Calu3 (cell line): Measurements from ENCODE around the gene CELSR1. TPM values are rescaled to one million over a fixed set of nuclear protein-coding genes. Genes with fewer than 3 reads are reported as not detected.

Experiments used
- BruUV-seq: library from RNA; stranded (reverse); fragments of 400-500 nt; replicated peaks from 2 replicates; lab custom pipeline; 2021; lab: Mats Ljungman, UMichigan
- CTCF ChIA-PET: fragments of 300-600 bp; sonication (Branson Sonifier 250); formaldehyde crosslinking; loops from one replicate; lab custom pipeline; 2022; ENCODE audit warnings: antibody characterized with exemption; lab: Charles Lee
- DNase-seq: peaks from one replicate; pipeline ENCODE4 v3.0.0; 2022
- H3K27ac Mint-ChIP-seq: one replicate; pipeline ENCODE4 v1.8.0; 2022; ENCODE audit warnings: mixed read lengths; ENCODE audit not compliant: unreplicated experiment
- H3K27me3 Mint-ChIP-seq: one replicate; pipeline ENCODE4 v1.8.0; 2022; ENCODE audit warnings: mixed read lengths; ENCODE audit not compliant: unreplicated experiment
- H3K36me3 Mint-ChIP-seq: one replicate; pipeline ENCODE4 v1.8.0; 2022; ENCODE audit warnings: mild to moderate bottlenecking, moderate library complexity, mixed read lengths; ENCODE audit not compliant: insufficient read depth, unreplicated experiment
- H3K4me1 Mint-ChIP-seq: one replicate; pipeline ENCODE4 v1.8.0; 2022; ENCODE audit warnings: mild to moderate bottlenecking, low read depth, mixed read lengths; ENCODE audit not compliant: unreplicated experiment
- H3K4me3 Mint-ChIP-seq: one replicate; pipeline ENCODE4 v1.8.0; 2022; ENCODE audit warnings: mild to moderate bottlenecking, low read depth, moderate library complexity, mixed read lengths; ENCODE audit not compliant: unreplicated experiment
- H3K9me3 Mint-ChIP-seq: one replicate; pipeline ENCODE4 v1.8.0; 2022; ENCODE audit warnings: low read depth, mixed read lengths; ENCODE audit not compliant: unreplicated experiment
- intact Hi-C: fragments of 100-400 bp; cut with micrococcal nuclease; formaldehyde crosslinking; loops from one replicate; pipeline ENCODE4 v1.10.0; 2022; ENCODE audit not compliant: unreplicated experiment
- total RNA-seq: library from RNA; stranded (reverse); gene quantifications from 2 replicates; pipeline ENCODE4 v1.2.3, GENCODE V29; 2022
- TF ChIP-seq, protein P1 (sequence below): fragments of 200-600 bp; IDR thresholded peaks from one replicate; pipeline ENCODE4 v1.8.0; 2022; ENCODE audit warnings: antibody characterized with exemption; ENCODE audit not compliant: unreplicated experiment

The CELSR1 gene
- total RNA-seq, 1 experiment from 2014 or later: 45.5 TPM

GRCh38 chr22:46542011-46542985, 4.9 kb upstream of the CELSR1 start:
- peaks cover 32% of the 10 kb centered on the region for H3K4me1 Mint-ChIP-seq
- intact Hi-C loops: loop anchor here (5.0 kb wide), 2 partner anchors 175 to 420 kb away; no protein-coding TSS in a partner anchor
- H3K27me3 Mint-ChIP-seq: no peaks in the 10 kb centered on the region
- CTCF ChIA-PET: interaction anchor here (0.6 to 2.1 kb wide), 3 partner anchors 21 to 187 kb away, joined by 3 to 27 read pairs (median 4); no protein-coding TSS in a partner anchor
- TF ChIP-seq, protein P1, sequence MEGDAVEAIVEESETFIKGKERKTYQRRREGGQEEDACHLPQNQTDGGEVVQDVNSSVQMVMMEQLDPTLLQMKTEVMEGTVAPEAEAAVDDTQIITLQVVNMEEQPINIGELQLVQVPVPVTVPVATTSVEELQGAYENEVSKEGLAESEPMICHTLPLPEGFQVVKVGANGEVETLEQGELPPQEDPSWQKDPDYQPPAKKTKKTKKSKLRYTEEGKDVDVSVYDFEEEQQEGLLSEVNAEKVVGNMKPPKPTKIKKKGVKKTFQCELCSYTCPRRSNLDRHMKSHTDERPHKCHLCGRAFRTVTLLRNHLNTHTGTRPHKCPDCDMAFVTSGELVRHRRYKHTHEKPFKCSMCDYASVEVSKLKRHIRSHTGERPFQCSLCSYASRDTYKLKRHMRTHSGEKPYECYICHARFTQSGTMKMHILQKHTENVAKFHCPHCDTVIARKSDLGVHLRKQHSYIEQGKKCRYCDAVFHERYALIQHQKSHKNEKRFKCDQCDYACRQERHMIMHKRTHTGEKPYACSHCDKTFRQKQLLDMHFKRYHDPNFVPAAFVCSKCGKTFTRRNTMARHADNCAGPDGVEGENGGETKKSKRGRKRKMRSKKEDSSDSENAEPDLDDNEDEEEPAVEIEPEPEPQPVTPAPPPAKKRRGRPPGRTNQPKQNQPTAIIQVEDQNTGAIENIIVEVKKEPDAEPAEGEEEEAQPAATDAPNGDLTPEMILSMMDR: peak; percentile 97
- DNase-seq: peak; percentile 91
- no peak overlapping the region for H3K27ac Mint-ChIP-seq
- H3K36me3 Mint-ChIP-seq: peaks cover 25% of the 10 kb centered on the region
- no peak overlapping the region for H3K4me3 Mint-ChIP-seq
- H3K9me3 Mint-ChIP-seq: no peaks in the 10 kb centered on the region
- no TSS peak for BruUV-seq

GRCh38 chr22:46541536-46541935, 4.1 kb upstream of the CELSR1 start:
- BruUV-seq: no TSS peak
- no peak overlapping the region for H3K27ac Mint-ChIP-seq
- intact Hi-C loops: loop anchor here (5.0 kb wide), 2 partner anchors 174 to 419 kb away; no protein-coding TSS in a partner anchor
- TF ChIP-seq, protein P1: no peak
- peaks cover 24% of the 10 kb centered on the region for H3K4me1 Mint-ChIP-seq
- H3K9me3 Mint-ChIP-seq: no peaks in the 10 kb centered on the region
- CTCF ChIA-PET: interaction anchor here (0.6 to 2.1 kb wide), 3 partner anchors 22 to 186 kb away, joined by 3 to 27 read pairs (median 4); no protein-coding TSS in a partner anchor
- no peak for DNase-seq
- no peak overlapping the region for H3K4me3 Mint-ChIP-seq
- H3K36me3 Mint-ChIP-seq: peaks cover 19% of the 10 kb centered on the region
- no peaks in the 10 kb centered on the region for H3K27me3 Mint-ChIP-seq

GRCh38 chr22:46540874-46541273, 3.5 kb upstream of the CELSR1 start:
- TF ChIP-seq, protein P1: no peak
- no peaks in the 10 kb centered on the region for H3K9me3 Mint-ChIP-seq
- no peak for DNase-seq
- no peak overlapping the region for H3K4me3 Mint-ChIP-seq
- H3K36me3 Mint-ChIP-seq: peaks cover 21% of the 10 kb centered on the region
- no peak overlapping the region for H3K27ac Mint-ChIP-seq
- peaks cover 17% of the 10 kb centered on the region for H3K4me1 Mint-ChIP-seq
- TSS peak; percentile 17 for BruUV-seq
- H3K27me3 Mint-ChIP-seq: no peaks in the 10 kb centered on the region
- intact Hi-C loops: loop anchor here (5.0 kb wide), 2 partner anchors 174 to 419 kb away; no protein-coding TSS in a partner anchor
- CTCF ChIA-PET: no interaction called here

GRCh38 chr22:46539169-46539568, 1.7 kb upstream of the CELSR1 start:
- intact Hi-C loops: no loop called here
- DNase-seq: no peak
- Mint-ChIP-seq H3K27ac (no peak overlapping the region), H3K4me1 (peaks cover 15% of the 10 kb centered on the region), H3K36me3 (peaks cover 25% of the 10 kb centered on the region), H3K9me3 (no peaks in the 10 kb centered on the region), H3K4me3 (peak overlapping the region; percentile 94), H3K27me3 (no peaks in the 10 kb centered on the region)
- no TSS peak for BruUV-seq
- TF ChIP-seq, protein P1: no peak
- CTCF ChIA-PET: interaction anchor here (1.3 kb wide), 1 partner anchor 171 kb away, joined by 4 read pairs; no protein-coding TSS in a partner anchor
